ENCODE measurements around the gene MYO5B.

DNA sequence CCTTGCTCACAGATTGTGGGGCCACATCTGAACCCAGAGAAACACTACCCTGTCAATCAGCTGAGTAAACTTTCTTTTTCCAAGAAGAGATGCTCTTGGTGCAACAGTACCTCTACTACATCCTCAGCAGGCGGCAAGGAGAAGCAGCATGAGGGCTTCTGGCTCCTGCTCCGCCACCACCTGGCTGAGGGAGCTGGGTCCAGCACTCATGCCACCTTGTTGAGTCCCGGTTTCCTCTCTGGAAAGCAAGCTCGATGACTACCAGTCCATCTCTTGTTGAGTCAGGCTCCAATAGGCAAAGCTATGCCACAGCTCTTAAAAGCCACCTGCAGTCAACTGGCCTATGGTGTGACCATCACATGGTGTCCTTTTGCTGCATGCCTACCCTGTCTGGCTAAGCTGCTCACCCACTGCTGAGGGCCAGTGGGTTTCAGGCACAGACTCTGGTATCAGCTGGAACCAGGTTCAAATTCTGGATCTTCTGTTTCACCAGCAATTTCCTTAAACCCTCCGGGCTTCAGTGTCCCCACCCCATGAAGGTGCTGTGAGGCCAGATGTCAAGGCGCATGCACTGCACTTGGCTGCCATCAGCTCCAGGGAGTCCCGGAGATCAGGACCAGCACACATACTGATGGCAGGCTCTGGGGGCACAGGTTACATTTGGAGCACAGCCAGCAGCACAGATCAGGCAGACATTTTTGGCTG lies 339.1 kb downstream of the MYO5B start:
- TF ChIP-seq, protein P1, sequence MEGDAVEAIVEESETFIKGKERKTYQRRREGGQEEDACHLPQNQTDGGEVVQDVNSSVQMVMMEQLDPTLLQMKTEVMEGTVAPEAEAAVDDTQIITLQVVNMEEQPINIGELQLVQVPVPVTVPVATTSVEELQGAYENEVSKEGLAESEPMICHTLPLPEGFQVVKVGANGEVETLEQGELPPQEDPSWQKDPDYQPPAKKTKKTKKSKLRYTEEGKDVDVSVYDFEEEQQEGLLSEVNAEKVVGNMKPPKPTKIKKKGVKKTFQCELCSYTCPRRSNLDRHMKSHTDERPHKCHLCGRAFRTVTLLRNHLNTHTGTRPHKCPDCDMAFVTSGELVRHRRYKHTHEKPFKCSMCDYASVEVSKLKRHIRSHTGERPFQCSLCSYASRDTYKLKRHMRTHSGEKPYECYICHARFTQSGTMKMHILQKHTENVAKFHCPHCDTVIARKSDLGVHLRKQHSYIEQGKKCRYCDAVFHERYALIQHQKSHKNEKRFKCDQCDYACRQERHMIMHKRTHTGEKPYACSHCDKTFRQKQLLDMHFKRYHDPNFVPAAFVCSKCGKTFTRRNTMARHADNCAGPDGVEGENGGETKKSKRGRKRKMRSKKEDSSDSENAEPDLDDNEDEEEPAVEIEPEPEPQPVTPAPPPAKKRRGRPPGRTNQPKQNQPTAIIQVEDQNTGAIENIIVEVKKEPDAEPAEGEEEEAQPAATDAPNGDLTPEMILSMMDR (IDR thresholded peaks at IDR 0.05): no peak
- TF ChIP-seq EZH2phosphoT487 (IDR thresholded peaks at IDR 0.05): no peak
- TF ChIP-seq EZH2 (IDR thresholded peaks at IDR 0.05): no peak
